Muscle of leg (tissue), 11 donors: ENCODE results near the gene PTPRN2. TPM values are rescaled to one million over a fixed set of nuclear protein-coding genes. Genes with fewer than 3 reads are reported as not detected.
A peak's percentile ranks its signal among the peaks of the same experiment; 100 is the strongest.

Experiments used
- DNase-seq: peaks from one replicate; pipeline ENCODE4 v3.0.0; 2013
- H3K27ac ChIP-seq: one replicate; pipeline ENCODE4 v1.5.1; 2013; ENCODE audit warnings: mild to moderate bottlenecking, low read length, control low read depth
- H3K27me3 ChIP-seq: one replicate; pipeline ENCODE4 v1.6.1; 2013; ENCODE audit warnings: low read length; ENCODE audit not compliant: control insufficient read depth, insufficient read depth
- H3K36me3 ChIP-seq: one replicate; pipeline ENCODE4 v1.6.1; 2013; ENCODE audit warnings: low read length; ENCODE audit not compliant: control insufficient read depth, insufficient read depth
- H3K4me1 ChIP-seq: one replicate; pipeline ENCODE4 v1.6.1; 2013; ENCODE audit warnings: low read length; ENCODE audit not compliant: control insufficient read depth, insufficient read depth
- H3K4me3 ChIP-seq: one replicate; pipeline ENCODE4 v1.5.1; 2013; ENCODE audit warnings: low read length, control low read depth
- H3K9me3 ChIP-seq: replicated peaks from 2 replicates; pipeline ENCODE4 v1.6.1; 2013; ENCODE audit warnings: low read depth, low read length; ENCODE audit not compliant: control insufficient read depth
- WGBS: methylation state at CpG from one replicate; pipeline ENCODE4 v1.1.5; 2013; ENCODE audit warnings: missing lambda C conversion rate; ENCODE audit not compliant: insufficient coverage; 5-methylcytosine and 5-hydroxymethylcytosine counted together
- polyA plus RNA-seq, 8 donors: library from polyadenylated mRNA; unstranded; fragments of 120-200 nt; gene quantifications; one replicate each; pipeline versions ENCODE4 v1.2.1 to v1.2.3, GENCODE V29; 2013; ENCODE audit warnings: inconsistent platforms in 1 of 8, low replicate concordance in 1 of 8; ENCODE audit not compliant: insufficient read length in 8 of 8, insufficient read depth in 1 of 8
- total RNA-seq: library from RNA; stranded (reverse); fragments of 120-200 nt; gene quantifications from one replicate; pipeline ENCODE4 v1.2.4, GENCODE V29; 2013

The PTPRN2 gene
- total and polyA plus RNA-seq, 9 donors: 1.4 to 2.9 (median 2.3) TPM

DNA sequence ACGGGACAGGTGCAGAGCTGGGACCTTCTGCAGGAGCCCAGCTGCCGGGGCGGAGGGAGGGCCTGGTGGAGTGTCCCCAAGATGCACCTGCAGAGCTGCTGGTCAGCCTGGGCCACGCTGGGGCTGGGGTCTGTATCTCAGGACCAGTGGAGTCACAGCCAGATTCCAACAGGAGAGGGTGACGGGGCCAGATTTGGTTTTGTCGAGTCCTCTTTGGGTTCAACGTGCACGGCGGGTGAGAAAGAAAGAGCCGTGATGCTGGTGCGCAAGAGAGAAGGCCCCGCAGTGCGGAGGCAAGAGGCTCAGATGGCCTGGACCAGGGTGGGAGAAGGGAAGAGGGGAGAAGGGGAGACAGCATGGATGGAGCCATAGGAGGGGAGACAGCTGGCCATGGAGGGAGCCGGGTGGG is 462.9 kb downstream of the PTPRN2 start:
- WGBS: 88% methylated on average over 14 of the region's 14 CpGs
- Histone ChIP-seq H3K27me3 (no peaks in the 10 kb centered on the region), H3K9me3 (peaks cover 23% of the 10 kb centered on the region), H3K4me1 (no peaks in the 10 kb centered on the region), H3K36me3 (no peaks in the 10 kb centered on the region), H3K27ac (no peak overlapping the region), H3K4me3 (no peak overlapping the region)
- no peak for DNase-seq

GRCh38 chr7:158123753-158124152 is 463.9 kb downstream of the PTPRN2 start:
- H3K27ac ChIP-seq: no peak overlapping the region
- 93% methylated on average over 15 of the region's 18 CpGs for WGBS
- no peaks in the 10 kb centered on the region for H3K36me3 ChIP-seq
- H3K9me3 ChIP-seq: peaks cover 20% of the 10 kb centered on the region
- no peak overlapping the region for H3K4me3 ChIP-seq
- no peaks in the 10 kb centered on the region for H3K27me3 ChIP-seq
- H3K4me1 ChIP-seq: no peaks in the 10 kb centered on the region
- no peak for DNase-seq

GRCh38 chr7:158123214-158123613 is 464.4 kb downstream of the PTPRN2 start:
- 95% methylated on average over 6 of the region's 20 CpGs for WGBS
- Histone ChIP-seq H3K4me3 (no peak overlapping the region), H3K4me1 (no peaks in the 10 kb centered on the region), H3K9me3 (peaks cover 23% of the 10 kb centered on the region), H3K36me3 (no peaks in the 10 kb centered on the region), H3K27me3 (no peaks in the 10 kb centered on the region), H3K27ac (no peak overlapping the region)
- no peak for DNase-seq

DNA sequence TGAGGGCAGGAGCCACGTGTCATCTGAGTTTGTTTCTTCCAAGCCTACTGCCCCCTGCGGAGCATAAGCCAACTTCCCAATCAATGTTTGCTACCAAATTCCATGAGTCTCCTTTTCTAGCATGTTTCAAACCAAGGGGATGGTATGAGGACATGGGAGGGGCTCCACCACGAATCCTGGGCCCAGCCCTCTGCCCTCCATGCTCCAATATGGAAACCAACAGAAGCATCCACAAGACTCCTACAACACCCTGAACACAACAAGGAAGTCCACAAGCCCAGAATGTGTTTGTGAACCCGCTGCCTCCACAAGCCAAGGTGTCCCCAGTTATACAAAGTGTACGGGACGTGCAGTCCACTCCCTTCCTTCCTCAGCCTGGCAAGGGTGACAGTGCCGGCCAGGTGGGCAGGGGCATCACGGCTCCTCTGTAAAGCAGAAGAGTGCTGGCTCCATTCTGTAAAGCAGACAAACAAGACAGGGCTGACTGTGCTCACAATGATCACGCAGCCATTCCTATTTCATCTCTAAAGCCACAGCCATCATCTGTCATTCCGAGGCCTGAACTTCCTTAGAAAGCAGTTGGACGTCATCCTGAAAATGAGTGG is 466.1 kb downstream of the PTPRN2 start:
- Histone ChIP-seq H3K9me3 (peaks cover 30% of the 10 kb centered on the region), H3K4me3 (no peak overlapping the region), H3K27ac (no peak overlapping the region), H3K36me3 (no peaks in the 10 kb centered on the region), H3K4me1 (no peaks in the 10 kb centered on the region), H3K27me3 (no peaks in the 10 kb centered on the region)
- DNase-seq: no peak
- WGBS: 67% methylated on average over 8 of the region's 11 CpGs

DNA sequence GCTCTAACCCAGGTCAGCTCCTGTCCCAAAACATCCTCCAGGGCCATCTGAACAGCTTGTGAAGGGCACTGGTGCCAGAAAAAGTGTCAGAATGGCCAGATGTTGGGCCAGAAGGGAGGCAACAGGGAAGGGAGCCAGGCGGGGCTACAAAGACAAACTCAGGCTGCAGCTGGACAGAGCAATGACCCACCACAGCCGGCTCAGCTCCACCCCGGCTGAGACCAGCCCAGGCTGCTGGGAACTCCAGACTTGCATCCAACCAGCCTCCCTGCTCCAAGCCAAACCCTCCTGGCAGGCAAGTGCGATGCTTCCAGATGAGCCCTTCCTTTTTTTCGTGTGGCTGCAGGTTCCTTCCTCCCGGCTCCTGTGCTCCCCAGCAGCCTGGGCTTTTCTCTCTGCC is 466.9 kb downstream of the PTPRN2 start:
- Histone ChIP-seq H3K27me3 (no peaks in the 10 kb centered on the region), H3K36me3 (no peaks in the 10 kb centered on the region), H3K4me1 (no peaks in the 10 kb centered on the region), H3K4me3 (no peak overlapping the region), H3K9me3 (peaks cover 31% of the 10 kb centered on the region), H3K27ac (no peak overlapping the region)
- peak; percentile 88 for DNase-seq
- WGBS: 37% methylated on average over 6 of the region's 6 CpGs

GRCh38 chr7:158120316-158120715 is 467.3 kb downstream of the PTPRN2 start:
- Histone ChIP-seq H3K27me3 (no peaks in the 10 kb centered on the region), H3K4me1 (no peaks in the 10 kb centered on the region), H3K4me3 (no peak overlapping the region), H3K9me3 (peaks cover 30% of the 10 kb centered on the region), H3K36me3 (no peaks in the 10 kb centered on the region), H3K27ac (no peak overlapping the region)
- WGBS: no CpG with 5 or more reads among the region's 4 CpGs
- no peak for DNase-seq

- peaks cover 29% of the 10 kb centered on the region for H3K9me3 ChIP-seq
- H3K4me3 ChIP-seq: no peak overlapping the region
- no peak overlapping the region for H3K27ac ChIP-seq
- no peaks in the 10 kb centered on the region for H3K36me3 ChIP-seq
- no peaks in the 10 kb centered on the region for H3K4me1 ChIP-seq
- no peak for DNase-seq
- no CpG with 5 or more reads among the region's 1 CpG for WGBS
- H3K27me3 ChIP-seq: no peaks in the 10 kb centered on the region
Measured at GRCh38 chr7:158117341-158118222, 470.0 kb downstream of the PTPRN2 start.

- Histone ChIP-seq H3K27ac (no peak overlapping the region), H3K27me3 (no peaks in the 10 kb centered on the region), H3K9me3 (peaks cover 26% of the 10 kb centered on the region), H3K4me1 (no peaks in the 10 kb centered on the region), H3K4me3 (no peak overlapping the region), H3K36me3 (no peaks in the 10 kb centered on the region)
- WGBS: 100% methylated on average over 2 of the region's 2 CpGs
- no peak for DNase-seq
Measured at GRCh38 chr7:158116235-158116634, 471.4 kb downstream of the PTPRN2 start.

- H3K4me3 ChIP-seq: no peak overlapping the region
- H3K27ac ChIP-seq: no peak overlapping the region
- H3K27me3 ChIP-seq: no peaks in the 10 kb centered on the region
- H3K9me3 ChIP-seq: peaks cover 23% of the 10 kb centered on the region
- H3K36me3 ChIP-seq: no peaks in the 10 kb centered on the region
- DNase-seq: no peak
- no peaks in the 10 kb centered on the region for H3K4me1 ChIP-seq
- WGBS: 81% methylated on average over 13 of the region's 18 CpGs
Measured at GRCh38 chr7:158114056-158114850, 473.4 kb downstream of the PTPRN2 start.
